LNCAP (cell line): ENCODE measurements around the gene TNPO2.
A peak's percentile ranks its signal among the peaks of the same experiment; 100 is the strongest.

ENCODE experiments used
- CTCF ChIP-seq: fragments of 450-650 bp; IDR thresholded peaks from 2 replicates; pipeline ENCODE4 v1.5.1; 2017; ENCODE audit warnings: mild to moderate bottlenecking

The TNPO2 gene

GRCh38 chr19:12721656-12722565, 1.8 kb downstream of the TNPO2 start:
- TF ChIP-seq CTCF = no peak

- TF ChIP-seq CTCF = no peak
Measured at GRCh38 chr19:12720851-12721655, 2.7 kb downstream of the TNPO2 start.

- TF ChIP-seq CTCF = no peak
Measured at GRCh38 chr19:12720296-12720695, 3.4 kb downstream of the TNPO2 start.

GRCh38 chr19:12715929-12716328, 7.8 kb downstream of the TNPO2 start:
- no peak for TF ChIP-seq CTCF

- no peak for TF ChIP-seq CTCF
Measured at GRCh38 chr19:12715102-12715501, 8.6 kb downstream of the TNPO2 start.

- TF ChIP-seq CTCF = peak; percentile 34
Measured at GRCh38 chr19:12712077-12712476, 11.7 kb downstream of the TNPO2 start.

GRCh38 chr19:12711187-12711586, 12.5 kb downstream of the TNPO2 start:
- no peak for TF ChIP-seq CTCF
